K562 (cell line): ENCODE results near the gene PIGH. TPM values are rescaled to one million over a fixed set of nuclear protein-coding genes. Genes with fewer than 3 reads are reported as not detected.

Source experiments
- ATF7 ChIP-seq: fragments of 450-650 bp; IDR thresholded peaks from 2 replicates; pipeline ENCODE4 v1.7.1; 2014; ENCODE audit warnings: mild to moderate bottlenecking, moderate library complexity
- ETV5 ChIP-seq: sonication (generic); formaldehyde crosslinking; IDR thresholded peaks from 2 replicates; pipeline ENCODE4 v1.4.0; 2020; ENCODE audit warnings: low read depth, mild to moderate bottlenecking, missing genetic modification reagents
- FOSL1 ChIP-seq: fragments of 200-800 bp; sonication (Bioruptor generic); conservative IDR thresholded peaks from 2 replicates; pipeline ENCODE4 v1.6.1; 2016; ENCODE audit warnings: missing genetic modification characterization, missing compliant biosample characterization
- GABPB1 ChIP-seq: sonication (generic); formaldehyde crosslinking; IDR thresholded peaks from 2 replicates; pipeline ENCODE4 v1.8.0; 2022; ENCODE audit warnings: mild to moderate bottlenecking, missing genetic modification reagents
- HIVEP1 ChIP-seq: fragments of 250-450 bp; sonication (Bioruptor Pico); IDR thresholded peaks from 2 replicates; pipeline ENCODE4 v1.4.0; 2020; ENCODE audit warnings: mild to moderate bottlenecking
- POLR3G ChIP-seq: IDR thresholded peaks from 2 replicates; pipeline ENCODE4 v1.6.1; 2011; ENCODE audit not compliant: insufficient read length, insufficient replicate concordance; ENCODE audit errors: extremely low read depth
- PREB ChIP-seq: sonication (generic); formaldehyde crosslinking; IDR thresholded peaks from 2 replicates; pipeline ENCODE4 v1.8.1; 2023; ENCODE audit warnings: mild to moderate bottlenecking, missing genetic modification reagents
- RBM22 ChIP-seq: fragments of 200-400 bp; formaldehyde crosslinking; IDR thresholded peaks from 2 replicates; pipeline ENCODE4 v1.6.1; 2018; ENCODE audit warnings: low read length, low read depth; ENCODE audit not compliant: poor library complexity, severe bottlenecking
- SOX6 ChIP-seq: fragments of 450-650 bp; IDR thresholded peaks from 2 replicates; pipeline ENCODE4 v1.6.1; 2014; ENCODE audit warnings: mild to moderate bottlenecking
- SRSF1 ChIP-seq: fragments of 200-400 bp; formaldehyde crosslinking; IDR thresholded peaks from 2 replicates; pipeline ENCODE4 v1.6.1; 2017; ENCODE audit warnings: mild to moderate bottlenecking, low read depth, low read length, moderate library complexity
- ZFP91 ChIP-seq: sonication (generic); formaldehyde crosslinking; IDR thresholded peaks from 2 replicates; pipeline ENCODE4 v1.8.0; 2022; ENCODE audit warnings: mild to moderate bottlenecking, missing genetic modification reagents
- ZNF77 ChIP-seq: fragments of 250-450 bp; sonication (Bioruptor Pico); IDR thresholded peaks from 2 replicates; pipeline ENCODE4 v1.5.0; 2020
- ZNF785 ChIP-seq: fragments of 250-450 bp; sonication (Bioruptor Pico); IDR thresholded peaks from 2 replicates; pipeline ENCODE4 v1.4.0; 2020; ENCODE audit warnings: mild to moderate bottlenecking
- polyA plus RNA-seq, 8 experiments: library from polyadenylated mRNA; depleted of rRNA in 4 of 8; stranded (reverse) in 5 of 8; unstranded in 3 of 8; fragments of >200 nt; fragmentation: Nextera tagmentation in 2 of 8; fragmentation: Illumina TruSeq in 1 of 8; extraction: Ambion mirVana in 2 of 8; extraction: Trizol in 1 of 8; gene quantifications; 2 replicates each; pipeline versions ENCODE4 v1.2.1 to v1.2.3, GENCODE V29; 2011 to 2014; ENCODE audit warnings: inconsistent platforms in 1 of 8, missing spikeins in 1 of 8
- total RNA-seq, 7 experiments: library from RNA; depleted of rRNA in 6 of 7; stranded (reverse); fragments of >200 nt in 6 of 7; fragmentation: Illumina TruSeq in 2 of 7; extraction: Trizol in 2 of 7; gene quantifications; 2 replicates each; pipeline versions ENCODE4 v1.2.1 to v1.2.3, GENCODE V29; 2011 to 2021; ENCODE audit warnings: low replicate concordance in 1 of 7
- TF ChIP-seq, protein P1 (sequence below), 3 experiments: fragments of 200-800 bp in 1 of 3; sonication (Bioruptor generic) in 1 of 3; sonication (generic) in 1 of 3; formaldehyde crosslinking in 1 of 3; IDR thresholded peaks; 2 replicates each; pipeline versions ENCODE4 v1.6.1 to v1.8.0; 2016 to 2022; ENCODE audit warnings: mild to moderate bottlenecking in 2 of 3, missing compliant biosample characterization in 2 of 3, missing genetic modification characterization in 2 of 3, missing genetic modification reagents in 1 of 3
- TF ChIP-seq, protein P2 (sequence below): fragments of 250-450 bp; sonication (Bioruptor Pico); IDR thresholded peaks from 2 replicates; pipeline ENCODE4 v1.4.0; 2020
- TF ChIP-seq, protein P3 (sequence below), 2 experiments: fragments of 450-650 bp; IDR thresholded peaks; 2 replicates each; pipeline ENCODE4 v1.6.1; 2016

Gene PIGH
- total and polyA plus RNA-seq, 9 of the 15 experiments (the other 6 are each of a cell fraction or from before 2014, with no cell fraction given), result 21.1 to 53.4 (median 24.7) TPM

DNA sequence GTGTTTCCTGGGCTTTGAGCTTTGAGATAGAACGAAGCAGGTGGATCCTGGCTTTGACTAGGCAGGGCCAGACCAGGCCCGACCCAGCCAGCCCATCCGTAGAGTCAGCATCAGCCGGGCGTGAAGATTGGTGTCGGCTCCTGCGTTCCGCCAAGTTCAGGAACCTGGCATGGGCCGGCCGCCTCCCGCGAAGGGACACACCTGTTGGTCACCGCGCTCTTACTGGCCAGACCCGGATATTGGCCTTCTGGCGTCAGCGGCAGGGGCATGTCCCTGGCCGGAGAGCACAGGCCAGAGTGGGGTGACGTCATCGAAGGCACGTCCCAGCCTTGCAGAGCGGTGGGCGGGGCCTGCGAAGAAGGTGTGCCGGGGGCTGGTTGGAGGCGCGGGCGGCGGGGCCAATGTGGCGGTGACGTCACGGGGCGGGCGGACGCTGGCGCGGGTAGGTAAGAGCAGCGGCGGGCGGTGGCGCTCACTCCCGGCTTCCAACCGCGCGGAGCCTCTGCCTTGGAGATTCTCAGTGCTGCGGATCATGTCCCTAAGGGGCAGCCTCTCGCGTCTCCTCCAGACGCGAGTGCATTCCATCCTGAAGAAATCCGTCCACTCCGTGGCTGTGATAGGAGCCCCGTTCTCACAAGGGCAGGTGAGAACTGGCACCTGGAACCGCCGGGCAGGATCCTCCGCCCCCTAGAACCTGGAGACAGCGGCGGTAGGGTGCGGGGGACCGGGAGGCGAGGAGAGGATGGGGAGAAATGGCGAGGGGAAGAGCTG lies 19.6 kb upstream of the PIGH start, which contains the start of gene ARG2 (continued):
- TF ChIP-seq, protein P1, sequence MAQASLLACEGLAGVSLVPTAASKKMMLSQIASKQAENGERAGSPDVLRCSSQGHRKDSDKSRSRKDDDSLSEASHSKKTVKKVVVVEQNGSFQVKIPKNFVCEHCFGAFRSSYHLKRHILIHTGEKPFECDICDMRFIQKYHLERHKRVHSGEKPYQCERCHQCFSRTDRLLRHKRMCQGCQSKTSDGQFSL (CRISPR knock-in tag; IDR thresholded peaks at IDR 0.05), result no peak
- TF ChIP-seq, protein P1 (tag; IDR thresholded peaks at IDR 0.05), result no peak
- TF ChIP-seq SOX6 (0 out of 2 replicates have a peak, but pooled peaks have one; percentile 8), PREB (CRISPR knock-in tag) (no peak), ETV5 (CRISPR knock-in tag) (no peak), SRSF1 (no peak), POLR3G (no peak), GABPB1 (CRISPR knock-in tag) (peak; percentile 48; the same call in 1 of the 2 replicates), ZNF785 (CRISPR knock-in tag) (no peak), HIVEP1 (CRISPR knock-in tag) (no peak), ZFP91 (CRISPR knock-in tag) (no peak), ZNF77 (CRISPR knock-in tag) (no peak), RBM22 (no peak), FOSL1 (peak; percentile 73), ATF7 (peak; percentile 100)
- TF ChIP-seq, protein P2, sequence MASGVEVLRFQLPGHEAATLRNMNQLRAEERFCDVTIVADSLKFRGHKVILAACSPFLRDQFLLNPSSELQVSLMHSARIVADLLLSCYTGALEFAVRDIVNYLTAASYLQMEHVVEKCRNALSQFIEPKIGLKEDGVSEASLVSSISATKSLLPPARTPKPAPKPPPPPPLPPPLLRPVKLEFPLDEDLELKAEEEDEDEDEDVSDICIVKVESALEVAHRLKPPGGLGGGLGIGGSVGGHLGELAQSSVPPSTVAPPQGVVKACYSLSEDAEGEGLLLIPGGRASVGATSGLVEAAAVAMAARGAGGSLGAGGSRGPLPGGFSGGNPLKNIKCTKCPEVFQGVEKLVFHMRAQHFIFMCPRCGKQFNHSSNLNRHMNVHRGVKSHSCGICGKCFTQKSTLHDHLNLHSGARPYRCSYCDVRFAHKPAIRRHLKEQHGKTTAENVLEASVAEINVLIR (CRISPR knock-in tag), result peak; percentile 79
- TF ChIP-seq, protein P3, sequence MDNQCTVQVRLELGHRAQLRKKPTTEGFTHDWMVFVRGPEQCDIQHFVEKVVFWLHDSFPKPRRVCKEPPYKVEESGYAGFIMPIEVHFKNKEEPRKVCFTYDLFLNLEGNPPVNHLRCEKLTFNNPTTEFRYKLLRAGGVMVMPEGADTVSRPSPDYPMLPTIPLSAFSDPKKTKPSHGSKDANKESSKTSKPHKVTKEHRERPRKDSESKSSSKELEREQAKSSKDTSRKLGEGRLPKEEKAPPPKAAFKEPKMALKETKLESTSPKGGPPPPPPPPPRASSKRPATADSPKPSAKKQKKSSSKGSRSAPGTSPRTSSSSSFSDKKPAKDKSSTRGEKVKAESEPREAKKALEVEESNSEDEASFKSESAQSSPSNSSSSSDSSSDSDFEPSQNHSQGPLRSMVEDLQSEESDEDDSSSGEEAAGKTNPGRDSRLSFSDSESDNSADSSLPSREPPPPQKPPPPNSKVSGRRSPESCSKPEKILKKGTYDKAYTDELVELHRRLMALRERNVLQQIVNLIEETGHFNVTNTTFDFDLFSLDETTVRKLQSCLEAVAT (IDR thresholded peaks at IDR 0.05), result no peak; a peak in 1 of 4 replicates
